GM12878 (cell line): ENCODE measurements around the gene FAM181B.

Source experiments
- EZH2 ChIP-seq: IDR thresholded peaks from 2 replicates; pipeline ENCODE4 v1.6.1; 2012; ENCODE audit warnings: low read depth, mild to moderate bottlenecking, control low read depth, inconsistent platforms, low read length, borderline replicate concordance; ENCODE audit not compliant: control insufficient read depth
- JUND ChIP-seq: IDR thresholded peaks from 2 replicates; pipeline ENCODE4 v1.6.1; 2012; ENCODE audit warnings: low read depth, mild to moderate bottlenecking, low read length, improper control_type of control experiment, moderate library complexity
- NFIC ChIP-seq: IDR thresholded peaks from 2 replicates; pipeline ENCODE4 v1.6.1; 2012; ENCODE audit warnings: low read depth, mild to moderate bottlenecking, inconsistent platforms, low read length, moderate library complexity
- TF ChIP-seq, protein P1 (sequence below), 3 experiments: IDR thresholded peaks in 2 of 3; conservative IDR thresholded peaks in 1 of 3; 2 replicates each; pipeline ENCODE4 v1.5.1; 2011; ENCODE audit warnings: low read depth in 3 of 3, low read length in 3 of 3, mild to moderate bottlenecking in 3 of 3, control low read depth in 2 of 3, moderate library complexity in 2 of 3, inconsistent platforms in 1 of 3, mixed read lengths in 1 of 3; ENCODE audit not compliant: control insufficient read depth in 2 of 3, insufficient read depth in 1 of 3; ENCODE audit errors: extremely low read depth in 1 of 3

DNA sequence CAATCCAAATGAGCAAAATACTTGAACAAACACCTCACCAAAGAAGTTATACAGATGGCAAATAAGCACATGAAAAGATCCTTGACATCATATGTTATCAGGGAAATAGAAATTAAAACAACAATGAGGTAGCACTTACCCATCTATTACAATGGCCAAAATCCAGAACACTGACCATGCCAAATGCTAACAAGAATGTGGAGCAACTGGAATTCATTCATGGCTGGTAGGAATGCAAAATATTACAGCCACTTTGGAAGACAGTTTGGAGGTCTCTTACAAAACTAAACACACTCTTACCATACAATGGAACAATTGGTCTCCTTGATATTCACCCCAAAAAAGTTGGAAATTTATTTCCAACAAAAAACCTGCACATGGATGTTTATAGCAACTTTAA is 19.1 kb upstream of the FAM181B start:
- no peak for TF ChIP-seq JUND
- TF ChIP-seq, protein P1, sequence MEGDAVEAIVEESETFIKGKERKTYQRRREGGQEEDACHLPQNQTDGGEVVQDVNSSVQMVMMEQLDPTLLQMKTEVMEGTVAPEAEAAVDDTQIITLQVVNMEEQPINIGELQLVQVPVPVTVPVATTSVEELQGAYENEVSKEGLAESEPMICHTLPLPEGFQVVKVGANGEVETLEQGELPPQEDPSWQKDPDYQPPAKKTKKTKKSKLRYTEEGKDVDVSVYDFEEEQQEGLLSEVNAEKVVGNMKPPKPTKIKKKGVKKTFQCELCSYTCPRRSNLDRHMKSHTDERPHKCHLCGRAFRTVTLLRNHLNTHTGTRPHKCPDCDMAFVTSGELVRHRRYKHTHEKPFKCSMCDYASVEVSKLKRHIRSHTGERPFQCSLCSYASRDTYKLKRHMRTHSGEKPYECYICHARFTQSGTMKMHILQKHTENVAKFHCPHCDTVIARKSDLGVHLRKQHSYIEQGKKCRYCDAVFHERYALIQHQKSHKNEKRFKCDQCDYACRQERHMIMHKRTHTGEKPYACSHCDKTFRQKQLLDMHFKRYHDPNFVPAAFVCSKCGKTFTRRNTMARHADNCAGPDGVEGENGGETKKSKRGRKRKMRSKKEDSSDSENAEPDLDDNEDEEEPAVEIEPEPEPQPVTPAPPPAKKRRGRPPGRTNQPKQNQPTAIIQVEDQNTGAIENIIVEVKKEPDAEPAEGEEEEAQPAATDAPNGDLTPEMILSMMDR (IDR thresholded peaks at IDR 0.05 in 2 of 3, conservative IDR thresholded peaks at IDR 0.05 in 1 of 3; ENCODE audit: control insufficient read depth in 2 of 3, extremely low read depth in 1 of 3, insufficient read depth in 1 of 3, low read depth in 3 of 3, low read length in 3 of 3), result no peak
- TF ChIP-seq EZH2, result no peak
- TF ChIP-seq NFIC, result no peak
